Lower leg skin (tissue), 3 donors: Measurements from ENCODE around the gene CYP39A1.

Source experiments
- POLR2A ChIP-seq, 2 donors: fragments of 450-650 bp; IDR thresholded peaks; one replicate each; pipeline ENCODE4 v1.6.1; 2016 to 2017; ENCODE audit warnings: antibody characterized with exemption in 2 of 2, mild to moderate bottlenecking in 1 of 2, moderate library complexity in 1 of 2
- TF ChIP-seq, protein P1 (sequence below), 3 donors: fragments of 450-650 bp; IDR thresholded peaks; one replicate each; pipeline ENCODE4 v1.5.1; 2016; ENCODE audit warnings: antibody characterized with exemption in 3 of 3, mild to moderate bottlenecking in 3 of 3, moderate library complexity in 2 of 3

DNA sequence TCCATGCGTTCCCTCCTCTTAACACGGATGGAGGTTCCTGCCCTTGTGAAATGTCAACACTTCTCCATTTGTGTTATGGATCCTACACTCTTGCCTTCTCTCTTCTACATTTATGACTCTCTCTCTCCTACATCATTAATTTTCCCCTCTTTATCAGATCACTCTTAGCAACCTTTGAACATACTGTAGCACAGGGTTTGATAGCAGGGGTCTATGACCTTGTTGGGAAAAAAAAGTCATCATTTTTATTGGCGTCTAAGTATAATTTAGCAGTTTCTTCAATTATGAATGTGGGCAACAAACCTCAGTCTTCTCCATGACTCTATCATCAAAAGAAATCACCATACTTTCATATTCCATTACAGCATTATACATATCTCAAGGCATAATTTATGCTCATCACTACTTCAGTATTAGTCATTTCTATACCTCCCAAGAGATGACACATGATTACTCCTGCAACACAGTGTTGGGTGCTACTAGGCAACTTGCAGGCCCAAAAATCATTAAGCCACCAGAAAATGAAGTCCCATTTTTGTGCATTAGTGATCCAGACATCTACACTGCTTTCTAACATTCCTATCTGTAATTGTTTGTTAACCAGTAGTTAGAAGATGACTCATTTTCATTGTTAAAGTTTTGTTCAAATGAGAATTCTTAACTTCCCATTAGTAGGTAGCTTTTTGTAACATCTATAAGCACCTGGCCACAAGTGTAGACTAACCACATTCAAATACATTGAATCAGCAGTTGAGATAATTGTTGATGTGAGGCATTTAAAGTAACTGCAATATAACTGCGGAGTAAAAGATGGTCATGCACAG lies 9.5 kb downstream of the CYP39A1 start:
- TF ChIP-seq, protein P1, sequence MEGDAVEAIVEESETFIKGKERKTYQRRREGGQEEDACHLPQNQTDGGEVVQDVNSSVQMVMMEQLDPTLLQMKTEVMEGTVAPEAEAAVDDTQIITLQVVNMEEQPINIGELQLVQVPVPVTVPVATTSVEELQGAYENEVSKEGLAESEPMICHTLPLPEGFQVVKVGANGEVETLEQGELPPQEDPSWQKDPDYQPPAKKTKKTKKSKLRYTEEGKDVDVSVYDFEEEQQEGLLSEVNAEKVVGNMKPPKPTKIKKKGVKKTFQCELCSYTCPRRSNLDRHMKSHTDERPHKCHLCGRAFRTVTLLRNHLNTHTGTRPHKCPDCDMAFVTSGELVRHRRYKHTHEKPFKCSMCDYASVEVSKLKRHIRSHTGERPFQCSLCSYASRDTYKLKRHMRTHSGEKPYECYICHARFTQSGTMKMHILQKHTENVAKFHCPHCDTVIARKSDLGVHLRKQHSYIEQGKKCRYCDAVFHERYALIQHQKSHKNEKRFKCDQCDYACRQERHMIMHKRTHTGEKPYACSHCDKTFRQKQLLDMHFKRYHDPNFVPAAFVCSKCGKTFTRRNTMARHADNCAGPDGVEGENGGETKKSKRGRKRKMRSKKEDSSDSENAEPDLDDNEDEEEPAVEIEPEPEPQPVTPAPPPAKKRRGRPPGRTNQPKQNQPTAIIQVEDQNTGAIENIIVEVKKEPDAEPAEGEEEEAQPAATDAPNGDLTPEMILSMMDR (IDR thresholded peaks at IDR 0.05) = no peak
- TF ChIP-seq POLR2A (IDR thresholded peaks at IDR 0.05) = no peak
